ENCODE data around the gene GPA33. TPM values are rescaled to one million over a fixed set of nuclear protein-coding genes. Genes with fewer than 3 reads are reported as not detected.
A peak's percentile ranks its signal among the peaks of the same experiment; 100 is the strongest.

Gene GPA33
- total and polyA plus RNA-seq, 2 donors from 2014 or later = 0.28 TPM; not detected in 1

DNA sequence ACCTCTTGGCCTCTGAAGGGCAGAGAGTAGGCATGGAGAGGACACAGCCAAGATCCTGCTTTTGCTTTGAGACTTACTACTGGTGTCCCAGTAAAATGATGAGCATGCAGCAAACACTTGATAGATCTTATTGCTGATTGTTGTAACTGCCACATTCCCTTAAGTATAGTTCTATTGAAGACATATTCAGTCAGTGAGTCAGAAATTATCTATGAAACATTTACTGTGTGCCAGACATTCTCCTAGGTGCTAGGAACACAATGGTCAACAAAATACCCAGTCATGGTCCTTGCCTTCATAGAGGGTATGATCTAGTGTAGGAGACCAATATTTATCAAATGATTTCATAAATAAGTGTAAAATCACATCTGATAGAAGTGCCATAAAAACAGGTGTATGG is 17.3 kb upstream of the GPA33 start:
- DNase-seq (no peak), FAIRE-seq (no peak)
- Histone ChIP-seq H3K27ac (ENCODE audit: low read depth in 2 of 2, low read length in 2 of 2) (no peak overlapping the region), H3K36me3 (ENCODE audit: control insufficient read depth in 2 of 3, insufficient read depth in 3 of 3, low read length in 3 of 3) (no peaks in the 10 kb centered on the region), H3K4me3 (ENCODE audit: low read length in 3 of 3) (no peak overlapping the region), H3K27me3 (ENCODE audit: control insufficient read depth, insufficient read depth, low read length) (no peaks in the 10 kb centered on the region), H3K9ac (ENCODE audit: low read length in 3 of 3) (no peak overlapping the region), H3K9me3 (ENCODE audit: control insufficient read depth in 2 of 3, insufficient read depth in 1 of 3, low read length in 3 of 3) (no peaks in the 10 kb centered on the region), H3K4me1 (ENCODE audit: control insufficient read depth in 2 of 3, insufficient read depth in 2 of 3, low read depth in 1 of 3, low read length in 3 of 3) (no peaks in the 10 kb centered on the region)
- TF ChIP-seq CTCF (IDR thresholded peaks at IDR 0.05; ENCODE audit: borderline replicate concordance, extremely low read depth, insufficient read depth) = no peak
- intact Hi-C loops (cut with DNase I) = no loop called here

GRCh38 chr1:167106119-167106461 is 15.9 kb upstream of the GPA33 start:
- no peak for TF ChIP-seq CTCF (IDR thresholded peaks at IDR 0.05; ENCODE audit: borderline replicate concordance, extremely low read depth, insufficient read depth)
- H3K9ac ChIP-seq (ENCODE audit: low read length in 3 of 3) = no peak overlapping the region
- no peak overlapping the region for H3K4me3 ChIP-seq (ENCODE audit: low read length in 3 of 3)
- H3K4me1 ChIP-seq (ENCODE audit: control insufficient read depth in 2 of 3, insufficient read depth in 2 of 3, low read depth in 1 of 3, low read length in 3 of 3) = no peaks in the 10 kb centered on the region
- H3K27ac ChIP-seq (ENCODE audit: low read depth in 2 of 2, low read length in 2 of 2) = no peak overlapping the region
- H3K9me3 ChIP-seq (ENCODE audit: control insufficient read depth in 2 of 3, insufficient read depth in 1 of 3, low read length in 3 of 3) = no peaks in the 10 kb centered on the region
- H3K36me3 ChIP-seq (ENCODE audit: control insufficient read depth in 2 of 3, insufficient read depth in 3 of 3, low read length in 3 of 3) = no peaks in the 10 kb centered on the region
- intact Hi-C loops (cut with DNase I) = no loop called here
- no peaks in the 10 kb centered on the region for H3K27me3 ChIP-seq (ENCODE audit: control insufficient read depth, insufficient read depth, low read length)
- no peak for DNase-seq
- FAIRE-seq = no peak

GRCh38 chr1:167105271-167106118 is 15.3 kb upstream of the GPA33 start:
- Histone ChIP-seq H3K27ac (ENCODE audit: low read depth in 2 of 2, low read length in 2 of 2) (no peak overlapping the region), H3K4me3 (ENCODE audit: low read length in 3 of 3) (no peak overlapping the region), H3K27me3 (ENCODE audit: control insufficient read depth, insufficient read depth, low read length) (no peaks in the 10 kb centered on the region), H3K9ac (ENCODE audit: low read length in 3 of 3) (no peak overlapping the region), H3K4me1 (ENCODE audit: control insufficient read depth in 2 of 3, insufficient read depth in 2 of 3, low read depth in 1 of 3, low read length in 3 of 3) (no peaks in the 10 kb centered on the region), H3K36me3 (ENCODE audit: control insufficient read depth in 2 of 3, insufficient read depth in 3 of 3, low read length in 3 of 3) (no peaks in the 10 kb centered on the region), H3K9me3 (ENCODE audit: control insufficient read depth in 2 of 3, insufficient read depth in 1 of 3, low read length in 3 of 3) (no peaks in the 10 kb centered on the region)
- no peak for TF ChIP-seq CTCF (IDR thresholded peaks at IDR 0.05; ENCODE audit: borderline replicate concordance, extremely low read depth, insufficient read depth)
- DNase-seq (peak in 3 of 5 donors; percentile 49 to 78 (median 78)), FAIRE-seq (no peak)
- intact Hi-C loops (cut with DNase I) = no loop called here

All from kidney (tissue), 14 donors.